NCI-H82 treated with DMSO at 0.1 percent for 48 hours (cell line): ENCODE measurements around the gene SEMA3F.

Source experiments
- DNase-seq: peaks from one replicate; lab custom pipeline; 2025; ENCODE audit not compliant: unreplicated experiment; lab: John Stamatoyannopoulos, UW

The SEMA3F gene

GRCh38 chr3:50169232-50169832 is 14.2 kb downstream of the SEMA3F start:
- no peak for DNase-seq

GRCh38 chr3:50169858-50170257 is 14.7 kb downstream of the SEMA3F start:
- DNase-seq = no peak

- no peak for DNase-seq
Observed at GRCh38 chr3:50170689-50171088, 15.6 kb downstream of the SEMA3F start.

GRCh38 chr3:50171540-50172301 is 16.6 kb downstream of the SEMA3F start:
- DNase-seq = no peak

GRCh38 chr3:50172626-50173220 is 17.6 kb downstream of the SEMA3F start:
- DNase-seq = no peak

GRCh38 chr3:50173685-50174516 is 18.8 kb downstream of the SEMA3F start:
- DNase-seq = no peak

- no peak for DNase-seq
Observed at GRCh38 chr3:50174517-50174895, 19.4 kb downstream of the SEMA3F start.

- no peak for DNase-seq
Observed at GRCh38 chr3:50174947-50175524, 19.9 kb downstream of the SEMA3F start.

- no peak for DNase-seq
Observed at GRCh38 chr3:50177346-50177745, 22.2 kb downstream of the SEMA3F start.

- no peak for DNase-seq
Observed at GRCh38 chr3:50179710-50180109, 24.6 kb downstream of the SEMA3F start.

GRCh38 chr3:50181985-50182384 is 26.9 kb downstream of the SEMA3F start:
- DNase-seq = no peak

- no peak for DNase-seq
Observed at GRCh38 chr3:50182533-50183099, 27.5 kb downstream of the SEMA3F start.

- no peak for DNase-seq
Observed at GRCh38 chr3:50183755-50184154, 28.6 kb downstream of the SEMA3F start.

- no peak for DNase-seq
Observed at GRCh38 chr3:50184242-50184978, 29.3 kb downstream of the SEMA3F start.

- no peak for DNase-seq
Observed at GRCh38 chr3:50185230-50185629, 30.1 kb downstream of the SEMA3F start.

GRCh38 chr3:50186096-50186495 is 31.0 kb downstream of the SEMA3F start:
- DNase-seq = no peak

GRCh38 chr3:50187750-50188149 is 32.6 kb downstream of the SEMA3F start:
- no peak for DNase-seq

- DNase-seq = peak; percentile 63
Observed at GRCh38 chr3:50189274-50189673, 34.1 kb downstream of the SEMA3F start.

- DNase-seq = no peak
Observed at GRCh38 chr3:50189989-50190388, 34.9 kb downstream of the SEMA3F start.
